K562 (cell line): ENCODE data around the gene SPECC1L. TPM values are rescaled to one million over a fixed set of nuclear protein-coding genes. Genes with fewer than 3 reads are reported as not detected.

ENCODE experiments used
- ATAC-seq: fragments of 200-7000 bp; cut with Tn5 transposase; 3 replicates; pipeline ENCODE4 v1.9.1; 2020; ENCODE audit warnings: moderate library complexity
- BruUV-seq: library from RNA; stranded (reverse); fragments of 400-500 nt; replicated peaks from 2 replicates; lab custom pipeline; 2021; lab: Mats Ljungman, UMichigan
- CTCF ChIA-PET: fragments of 300-600 bp; formaldehyde crosslinking; extraction: SDS; loops from one replicate; lab custom pipeline; 2021; ENCODE audit warnings: low intra/inter-chr PET ratio; lab: Yijun Ruan, JAX
- POLR2A ChIA-PET: fragments of 300-600, 350-650 bp; sonication (Branson Sonifier 250); formaldehyde crosslinking; extraction: SDS; loops from one replicate; lab custom pipeline; 2021; ENCODE audit warnings: antibody characterized with exemption, inconsistent platforms; lab: Yijun Ruan, JAX
- DNase-seq, 4 experiments: peaks; one replicate each; pipeline versions ENCODE4 v3.0.0 to v3.0.0-alpha.2; 2011 to 2018; ENCODE audit warnings: low spot score in 3 of 4, mixed read lengths in 3 of 4; ENCODE audit errors: extremely low read depth in 1 of 4
- FAIRE-seq: peaks from 2 replicates; lab custom pipeline; 2011; peaks lifted over from hg19 to GRCh38; lab: Jason Lieb, UNC
- H2AFZ ChIP-seq: 2 replicates; pipeline ENCODE4 v1.6.0; 2011; ENCODE audit warnings: low read depth, low read length, control low read depth, inconsistent platforms
- H3K27ac ChIP-seq: fragments of 200-600 bp; 3 replicates; pipeline ENCODE4 v1.8.0; 2011; ENCODE audit warnings: low read depth, mild to moderate bottlenecking, control low read depth, inconsistent platforms, low read length, moderate library complexity, mixed read lengths; ENCODE audit errors: extremely low read depth
- H3K27me3 ChIP-seq, 2 experiments: fragments of 300-600 bp in 1 of 2; 2 replicates in 1 of 2; 3 replicates in 1 of 2; pipeline versions ENCODE4 v1.6.0 to v1.8.0; 2011; ENCODE audit warnings: inconsistent platforms in 2 of 2, low read length in 2 of 2, mild to moderate bottlenecking in 1 of 2, mixed read lengths in 1 of 2, moderate library complexity in 1 of 2; ENCODE audit not compliant: control insufficient read depth in 2 of 2, insufficient read depth in 2 of 2
- H3K36me3 ChIP-seq: fragments of 300-600 bp; 3 replicates; pipeline ENCODE4 v1.8.0; 2011; ENCODE audit warnings: mild to moderate bottlenecking, low read length, inconsistent platforms; ENCODE audit not compliant: control insufficient read depth, insufficient read depth
- H3K4me1 ChIP-seq, 2 experiments: fragments of 200-600 bp in 1 of 2; replicated peaks in 1 of 2; 2 replicates in 1 of 2; 3 replicates in 1 of 2; pipeline versions ENCODE4 v1.5.1 to v1.8.0; 2011; ENCODE audit warnings: inconsistent platforms in 2 of 2, low read length in 2 of 2, mild to moderate bottlenecking in 1 of 2, mixed read lengths in 1 of 2, moderate library complexity in 1 of 2; ENCODE audit not compliant: control insufficient read depth in 2 of 2, insufficient read depth in 2 of 2
- H3K4me2 ChIP-seq: 2 replicates; pipeline ENCODE4 v1.6.1; 2011; ENCODE audit warnings: low read length, control low read depth, inconsistent platforms, mixed read lengths; ENCODE audit not compliant: insufficient read depth
- H3K4me3 ChIP-seq: fragments of 200-600 bp; sonication (generic), shearing (Covaris generic); 2 replicates; pipeline ENCODE4 v1.5.1; 2016; ENCODE audit warnings: control low read depth, inconsistent platforms
- H3K79me2 ChIP-seq: fragments of 200-600 bp; 3 replicates; pipeline ENCODE4 v1.8.0; 2011; ENCODE audit warnings: low read length, inconsistent platforms; ENCODE audit not compliant: control insufficient read depth, insufficient read depth
- H3K9ac ChIP-seq, 2 experiments: 2 replicates each; pipeline versions ENCODE4 v1.6.0 to v1.6.1; 2011; ENCODE audit warnings: low read depth in 2 of 2, low read length in 2 of 2, control low read depth in 1 of 2, inconsistent platforms in 1 of 2, mild to moderate bottlenecking in 1 of 2, mixed read lengths in 1 of 2; ENCODE audit not compliant: insufficient read depth in 1 of 2
- H3K9me1 ChIP-seq: one replicate; pipeline ENCODE4 v1.6.0; 2011; ENCODE audit warnings: inconsistent platforms, mild to moderate bottlenecking, low read length, moderate library complexity; ENCODE audit not compliant: control insufficient read depth, insufficient read depth
- H3K9me3 ChIP-seq: replicated peaks from 2 replicates; pipeline ENCODE4 v1.5.1; 2011; ENCODE audit warnings: low read depth, low read length, inconsistent platforms; ENCODE audit not compliant: control insufficient read depth, insufficient read depth
- H4K20me1 ChIP-seq: replicated peaks from 2 replicates; pipeline ENCODE4 v1.6.1; 2011; ENCODE audit warnings: low read length, inconsistent platforms, mixed read lengths; ENCODE audit not compliant: control insufficient read depth, insufficient read depth
- BHLHE40 ChIP-seq: IDR thresholded peaks from 2 replicates; pipeline ENCODE4 v1.6.1; 2011; ENCODE audit warnings: low read length, improper control_type of control experiment
- RBM17 ChIP-seq: fragments of 200-400 bp; formaldehyde crosslinking; IDR thresholded peaks from 2 replicates; pipeline ENCODE4 v1.6.1; 2017; ENCODE audit warnings: low read depth, mild to moderate bottlenecking, low read length, borderline replicate concordance
- WGBS: fragments of 100-300 bp; shearing (Covaris generic); methylation state at CpG from one replicate; pipeline ENCODE4 v1.1.6; 2016; ENCODE audit warnings: low coverage, mixed read lengths; ENCODE audit not compliant: insufficient coverage; ENCODE audit errors: missing lambda C conversion rate; 5-methylcytosine and 5-hydroxymethylcytosine counted together
- in situ Hi-C: fragments of 300-500 bp; cut with MboI; formaldehyde crosslinking; loops from 4 replicates; pipeline ENCODE4 v1.15.0; 2018; ENCODE audit warnings: inconsistent platforms, mixed read lengths
- intact Hi-C: fragments of 100-400 bp; cut with micrococcal nuclease; formaldehyde crosslinking; loops from 2 replicates; pipeline ENCODE4 v1.14.2; 2022
- polyA plus RNA-seq, 8 experiments: library from polyadenylated mRNA; depleted of rRNA in 4 of 8; stranded (reverse) in 5 of 8; unstranded in 3 of 8; fragments of >200 nt; fragmentation: Nextera tagmentation in 2 of 8; fragmentation: Illumina TruSeq in 1 of 8; extraction: Ambion mirVana in 2 of 8; extraction: Trizol in 1 of 8; gene quantifications; 2 replicates each; pipeline versions ENCODE4 v1.2.1 to v1.2.3, GENCODE V29; 2011 to 2014; ENCODE audit warnings: inconsistent platforms in 1 of 8, missing spikeins in 1 of 8
- total RNA-seq, 7 experiments: library from RNA; depleted of rRNA in 6 of 7; stranded (reverse); fragments of >200 nt in 6 of 7; fragmentation: Illumina TruSeq in 2 of 7; extraction: Trizol in 2 of 7; gene quantifications; 2 replicates each; pipeline versions ENCODE4 v1.2.1 to v1.2.3, GENCODE V29; 2011 to 2021; ENCODE audit warnings: low replicate concordance in 1 of 7
- TF ChIP-seq, protein P1 (sequence below): sonication (generic); formaldehyde crosslinking; IDR thresholded peaks from 2 replicates; pipeline ENCODE4 v1.9.0; 2022; ENCODE audit warnings: mild to moderate bottlenecking, missing genetic modification reagents

SPECC1L gene
- total and polyA plus RNA-seq, 9 of the 15 experiments (the other 6 are each of a cell fraction or from before 2014, with no cell fraction given), result 1.4 to 27.9 (median 14.5) TPM

DNA sequence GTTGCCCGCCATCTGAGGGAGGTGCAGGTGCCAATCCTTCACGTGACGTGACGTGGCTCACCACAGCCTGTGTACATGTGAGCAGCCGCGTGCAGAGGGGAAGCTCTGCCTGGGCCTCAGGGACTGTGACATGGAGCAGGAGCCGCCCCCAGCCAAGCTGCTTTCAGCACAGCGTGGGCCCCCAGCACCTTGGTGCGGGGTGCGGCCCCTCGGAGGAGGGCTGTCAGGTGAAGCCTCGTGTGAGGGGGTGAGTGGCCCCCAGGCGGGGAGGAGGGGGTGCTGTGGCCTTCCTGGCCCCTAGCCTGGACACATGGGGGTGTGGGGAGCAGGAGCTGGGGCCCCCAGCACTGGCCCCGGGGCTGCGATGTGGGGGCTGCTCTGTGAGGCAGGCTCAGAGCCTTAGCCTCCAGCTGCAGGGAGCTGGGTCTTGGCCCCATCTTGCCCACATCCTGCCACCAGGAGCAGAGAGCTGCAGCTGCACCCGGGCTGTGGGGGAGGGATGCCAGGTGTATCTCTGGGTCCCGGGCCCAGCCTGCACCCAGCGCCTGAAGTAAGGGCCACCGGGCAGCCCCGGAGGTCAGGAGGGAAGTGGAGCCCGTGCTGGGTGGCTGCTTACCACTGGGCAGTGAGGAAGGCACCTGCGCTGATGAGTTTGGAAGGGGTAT, 157.0 kb downstream of the SPECC1L start, which contains the start of gene ADORA2A:
Gene ADORA2A, plus strand, starts transcription at position 100 of the 665 bp plus-strand sequence. CDS start 5,806 bp downstream, outside the sequence.
- Histone ChIP-seq H3K9me3 (no peaks in the 10 kb centered on the region), H3K4me3 (no peak within 1 kb of the TSS), H3K4me2 (no peak within 1 kb of the TSS), H3K79me2 (no peaks in the 10 kb centered on the region), H3K9ac (no peak within 1 kb of the TSS; a peak in 2 of 4 replicates), H3K9me1 (no peaks in the 10 kb centered on the region), H4K20me1 (peaks cover 11% of the 10 kb centered on the region), H3K27ac (no peak within 1 kb of the TSS), H3K4me1 (peaks cover 0 to 39% of the 10 kb centered on the region in 2 experiments; a peak in 2 of 5 replicates)
- DNase-seq, result no peak
- intact Hi-C loops, result no loop called here
- TF ChIP-seq BHLHE40 (peak; percentile 31; the same call in 1 of the 2 replicates), RBM17 (no peak)
- TF ChIP-seq, protein P1, sequence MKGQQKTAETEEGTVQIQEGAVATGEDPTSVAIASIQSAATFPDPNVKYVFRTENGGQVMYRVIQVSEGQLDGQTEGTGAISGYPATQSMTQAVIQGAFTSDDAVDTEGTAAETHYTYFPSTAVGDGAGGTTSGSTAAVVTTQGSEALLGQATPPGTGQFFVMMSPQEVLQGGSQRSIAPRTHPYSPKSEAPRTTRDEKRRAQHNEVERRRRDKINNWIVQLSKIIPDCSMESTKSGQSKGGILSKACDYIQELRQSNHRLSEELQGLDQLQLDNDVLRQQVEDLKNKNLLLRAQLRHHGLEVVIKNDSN, result 0 out of 2 replicates have a peak, but pooled peaks have one; percentile 19
- TF ChIP-seq, all 486 proteins: peak for 2
- ChIA-PET POLR2A (no interaction called here), CTCF (no interaction called here)
- BruUV-seq, result no TSS peak
- in situ Hi-C loops, result no loop called here
- WGBS, result 26% methylated on average over 12 of the region's 22 CpGs
- Histone ChIP-seq H3K36me3 (no peaks in the 10 kb centered on the region), H3K27me3 (peaks cover 2 to 32% of the 10 kb centered on the region in 2 experiments; a peak in 4 of 5 replicates), H2AFZ (no peak within 1 kb of the TSS)
- FAIRE-seq (no peak), ATAC-seq (no peak)
